D721Med (cell line): ENCODE measurements around the gene CENPP.
A peak's percentile ranks its signal among the peaks of the same experiment; 100 is the strongest.

Experiments
- DNase-seq: peaks from one replicate; pipeline ENCODE4 v3.0.0; 2011; ENCODE audit warnings: low spot score; ENCODE audit not compliant: insufficient read length
- FAIRE-seq: peaks from 2 replicates; lab custom pipeline; 2011; peaks lifted over from hg19 to GRCh38; lab: Jason Lieb, UNC
- CTCF ChIP-seq: IDR thresholded peaks from 2 replicates; pipeline ENCODE4 v1.5.1; 2012; ENCODE audit warnings: mild to moderate bottlenecking, control low read depth; ENCODE audit not compliant: insufficient read depth; ENCODE audit errors: missing control alignments

CENPP gene

GRCh38 chr9:92291577-92291976 lies 34.2 kb upstream of the CENPP start:
- no peak for DNase-seq
- FAIRE-seq: no peak
- TF ChIP-seq CTCF: no peak

GRCh38 chr9:92292338-92293074 lies 33.2 kb upstream of the CENPP start:
- FAIRE-seq (no peak), DNase-seq (no peak)
- no peak for TF ChIP-seq CTCF

GRCh38 chr9:92293075-92293354 lies 32.7 kb upstream of the CENPP start:
- FAIRE-seq (no peak), DNase-seq (no peak)
- TF ChIP-seq CTCF: no peak

GRCh38 chr9:92293452-92294296 lies 32.1 kb upstream of the CENPP start, which contains the start of gene IARS1:
Gene IARS1 (minus strand): TSS chr9:92293697. CDS start chr9:92289419, 4,278 bp downstream.
- FAIRE-seq (no peak), DNase-seq (peak; percentile 74)
- TF ChIP-seq CTCF: peak; percentile 30

- FAIRE-seq (no peak), DNase-seq (no peak)
- TF ChIP-seq CTCF: no peak
Measured at GRCh38 chr9:92294297-92294676, 31.5 kb upstream of the CENPP start.

GRCh38 chr9:92295240-92295790 lies 30.4 kb upstream of the CENPP start:
- no peak for FAIRE-seq
- no peak for TF ChIP-seq CTCF

GRCh38 chr9:92295827-92296258 lies 29.9 kb upstream of the CENPP start:
- TF ChIP-seq CTCF: no peak
- FAIRE-seq (no peak), DNase-seq (no peak)

More at GRCh38 chr9:92295240-92295790, 30.4 kb upstream of the CENPP start:
- no peak for DNase-seq
